ENCODE results near the gene MYLK4. TPM values are rescaled to one million over a fixed set of nuclear protein-coding genes. Genes with fewer than 3 reads are reported as not detected.

Gene MYLK4
- total and polyA plus RNA-seq, 2 donors (not counting 3 experiments of a cell fraction or from before 2014, with no cell fraction given), result 0.41 to 0.62 TPM

GRCh38 chr6:2684766-2685754 is 65.7 kb downstream of the MYLK4 start:
- Histone ChIP-seq H3K9me3 (replicated peaks; ENCODE audit: control insufficient read depth, insufficient read depth, low read length) (no peaks in the 10 kb centered on the region), H3K4me3 (replicated peaks in 1 of 3; ENCODE audit: insufficient read depth in 1 of 3, low read depth in 1 of 3, low read length in 3 of 3) (no peak overlapping the region), H3K9me1 (replicated peaks; ENCODE audit: control insufficient read depth, extremely low read depth, insufficient read depth, low read length) (no peaks in the 10 kb centered on the region), H3K4me1 (ENCODE audit: control insufficient read depth, extremely low read depth, insufficient read depth, low read length) (no peaks in the 10 kb centered on the region), H3K27me3 (ENCODE audit: control insufficient read depth in 2 of 2, insufficient read depth in 2 of 2, low read length in 2 of 2) (no peaks in the 10 kb centered on the region), H4K20me1 (replicated peaks; ENCODE audit: control insufficient read depth, extremely low read depth, insufficient read depth, low read length) (no peaks in the 10 kb centered on the region), H3K36me3 (ENCODE audit: control insufficient read depth in 2 of 2, extremely low read depth in 1 of 2, insufficient read depth in 2 of 2, low read length in 2 of 2) (no peaks in the 10 kb centered on the region), H3K27ac (ENCODE audit: insufficient read depth, low read depth, low read length) (no peak overlapping the region), H2AFZ (ENCODE audit: low read depth, low read length) (no peak overlapping the region), H3K79me2 (ENCODE audit: control insufficient read depth, insufficient read depth, low read length) (no peaks in the 10 kb centered on the region), H3K4me2 (ENCODE audit: insufficient read depth, low read length) (no peak overlapping the region), H3K9ac (replicated peaks; ENCODE audit: extremely low read depth, insufficient read depth, low read length) (no peak overlapping the region)
- dilution Hi-C loops (cut with MboI; ENCODE audit: extremely low pct_ligation_motif_present, low sequenced_read_pairs), result no loop called here
- ChIA-PET CTCF (no interaction called here), POLR2A (interaction anchor here (0.5 kb wide), 1 partner anchor 864 kb away, joined by 3 read pairs; no protein-coding TSS in a partner anchor)
- no peak for DNase-seq (ENCODE audit: low read depth, low spot score)
- TF ChIP-seq EZH2 (IDR thresholded peaks at IDR 0.05; ENCODE audit: borderline replicate concordance, low read depth, low read length, severe bottlenecking) (no peak), CTCF (IDR thresholded peaks at IDR 0.05; ENCODE audit: extremely low read depth in 1 of 2, insufficient read depth in 1 of 2, low read depth in 1 of 2, low read length in 2 of 2) (no peak), JUN (IDR thresholded peaks at IDR 0.05; ENCODE audit: borderline replicate concordance, insufficient read depth, insufficient read length, low read depth) (no peak), FOS (IDR thresholded peaks at IDR 0.05; ENCODE audit: borderline replicate concordance, insufficient read depth, low read length) (no peak), GATA2 (IDR thresholded peaks at IDR 0.05; ENCODE audit: insufficient read depth, insufficient read length, low read depth, low read length) (no peak), POLR2A (IDR thresholded peaks at IDR 0.05; ENCODE audit: low read depth, low read length) (no peak), POLR2AphosphoS5 (IDR thresholded peaks at IDR 0.05; ENCODE audit: insufficient read depth, low read depth, low read length) (no peak)
- FAIRE-seq, result no peak
- BruUV-seq (replicated peaks), result no TSS peak
- intact Hi-C loops (cut with micrococcal nuclease), result no loop called here
